Lower lobe of right lung (tissue), 2 donors: ENCODE data around the gene ZBTB33. TPM values are rescaled to one million over a fixed set of nuclear protein-coding genes. Genes with fewer than 3 reads are reported as not detected.

Source experiments
- ATAC-seq, 2 donors: fragments of 200-7000 bp; cut with Tn5 transposase; one replicate each; pipeline ENCODE4 v1.9.1; 2020 to 2022; ENCODE audit warnings: mild to moderate bottlenecking in 2 of 2, moderate library complexity in 2 of 2
- DNase-seq: peaks from one replicate; pipeline ENCODE4 v3.0.0-alpha.2; 2020
- H3K27ac ChIP-seq: fragments of 200-600 bp; one replicate; pipeline ENCODE4 v1.8.0; 2022
- H3K27me3 ChIP-seq: fragments of 200-600 bp; one replicate; pipeline ENCODE4 v1.8.0; 2022; ENCODE audit warnings: low read depth
- H3K36me3 ChIP-seq: fragments of 200-600 bp; one replicate; pipeline ENCODE4 v1.8.0; 2022; ENCODE audit warnings: mild to moderate bottlenecking
- H3K4me1 ChIP-seq: fragments of 200-600 bp; one replicate; pipeline ENCODE4 v1.8.0; 2022
- H3K4me3 ChIP-seq: fragments of 200-600 bp; one replicate; pipeline ENCODE4 v1.8.0; 2022; ENCODE audit warnings: mild to moderate bottlenecking
- H3K9me3 ChIP-seq: fragments of 200-600 bp; one replicate; pipeline ENCODE4 v1.8.0; 2022
- CTCF ChIP-seq: fragments of 200-600 bp; IDR thresholded peaks from one replicate; pipeline ENCODE4 v1.8.0; 2022; ENCODE audit warnings: antibody characterized with exemption, mild to moderate bottlenecking
- intact Hi-C: fragments of 100-400 bp; cut with DNase I; formaldehyde crosslinking; loops from one replicate; pipeline ENCODE4 v1.11.0; 2022
- total RNA-seq: library from RNA; stranded (reverse); fragmentation: NEBNext Ultra II Directional; extraction: Animal tissue kit (Norgen Biotek cat#: 25700); gene quantifications from one replicate; pipeline ENCODE4 v1.2.1, GENCODE V29; 2021
- donor health status: DM: no; HTN: yes; CAD: no; lungs with severe emphysema.

ZBTB33 gene
- total RNA-seq, 1 donor from 2014 or later, result 21.4 TPM

- ATAC-seq (peak; percentile 86 to 94), DNase-seq (no peak)
- Histone ChIP-seq H3K27ac (peak overlapping the region; percentile 46), H3K36me3 (no peaks in the 10 kb centered on the region), H3K4me3 (no peak overlapping the region), H3K27me3 (no peaks in the 10 kb centered on the region), H3K9me3 (no peaks in the 10 kb centered on the region), H3K4me1 (peaks cover 10% of the 10 kb centered on the region)
- intact Hi-C loops, result no loop called here
- TF ChIP-seq CTCF, result no peak
These were observed 18.9 kb downstream of the ZBTB33 start for GRCh38 chrX:120269373-120270035.

- TF ChIP-seq CTCF, result no peak
- no peaks in the 10 kb centered on the region for H3K9me3 ChIP-seq
- no peak for DNase-seq
- H3K4me1 ChIP-seq, result peaks cover 10% of the 10 kb centered on the region
- no peaks in the 10 kb centered on the region for H3K27me3 ChIP-seq
- H3K36me3 ChIP-seq, result no peaks in the 10 kb centered on the region
- no peak for ATAC-seq
- no peak overlapping the region for H3K4me3 ChIP-seq
- H3K27ac ChIP-seq, result peak overlapping the region; percentile 6
- intact Hi-C loops, result no loop called here
These were observed 20.0 kb downstream of the ZBTB33 start for GRCh38 chrX:120270567-120270966.

GRCh38 chrX:120271218-120271617, 20.6 kb downstream of the ZBTB33 start:
- no peak for TF ChIP-seq CTCF
- peaks cover 10% of the 10 kb centered on the region for H3K4me1 ChIP-seq
- intact Hi-C loops, result no loop called here
- no peaks in the 10 kb centered on the region for H3K36me3 ChIP-seq
- DNase-seq (no peak), ATAC-seq (peak; percentile 56 to 80)
- H3K4me3 ChIP-seq, result no peak overlapping the region
- no peaks in the 10 kb centered on the region for H3K9me3 ChIP-seq
- no peaks in the 10 kb centered on the region for H3K27me3 ChIP-seq
- H3K27ac ChIP-seq, result no peak overlapping the region

- no peak overlapping the region for H3K4me3 ChIP-seq
- H3K27me3 ChIP-seq, result no peaks in the 10 kb centered on the region
- DNase-seq (no peak), ATAC-seq (no peak)
- H3K36me3 ChIP-seq, result no peaks in the 10 kb centered on the region
- intact Hi-C loops, result no loop called here
- H3K4me1 ChIP-seq, result peaks cover 7% of the 10 kb centered on the region
- no peak for TF ChIP-seq CTCF
- H3K27ac ChIP-seq, result no peak overlapping the region
- H3K9me3 ChIP-seq, result no peaks in the 10 kb centered on the region
These were observed 23.5 kb downstream of the ZBTB33 start for GRCh38 chrX:120274145-120274544.

- Histone ChIP-seq H3K27me3 (no peaks in the 10 kb centered on the region), H3K9me3 (no peaks in the 10 kb centered on the region), H3K27ac (no peak overlapping the region), H3K4me3 (no peak overlapping the region), H3K36me3 (no peaks in the 10 kb centered on the region), H3K4me1 (no peaks in the 10 kb centered on the region)
- intact Hi-C loops, result no loop called here
- no peak for ATAC-seq
- TF ChIP-seq CTCF, result no peak
- no peak for DNase-seq
These were observed 24.3 kb downstream of the ZBTB33 start for GRCh38 chrX:120274958-120275357.
